Measurements from ENCODE around the gene AKAP5. TPM values are rescaled to one million over a fixed set of nuclear protein-coding genes. Genes with fewer than 3 reads are reported as not detected.

The AKAP5 gene
- total and polyA plus RNA-seq, 2 donors from 2014 or later: 0.71 to 5.1 TPM

DNA sequence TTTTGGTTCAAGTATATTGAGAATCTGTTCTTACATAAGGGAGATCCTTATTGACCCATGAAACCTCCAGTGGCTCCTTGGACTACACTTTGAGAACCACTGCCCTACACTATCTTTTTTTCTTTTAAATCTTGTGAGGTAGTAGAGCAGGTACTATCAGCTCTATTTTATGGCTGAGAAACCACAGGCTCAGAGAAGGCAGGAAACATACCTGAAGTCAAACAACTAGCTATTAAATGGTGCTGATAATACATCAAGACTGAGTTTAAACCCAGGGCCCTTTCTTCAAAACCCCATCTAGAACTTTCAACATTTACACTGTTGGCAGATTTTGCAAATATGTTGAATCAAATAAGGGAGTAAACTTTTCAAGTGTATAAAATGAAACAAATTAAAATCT, 31.5 kb downstream of the AKAP5 start:
- Histone ChIP-seq H3K4me3 (ENCODE audit: low read length in 3 of 3) (no peak overlapping the region), H3K9me3 (ENCODE audit: control insufficient read depth in 2 of 3, insufficient read depth in 1 of 3, low read length in 3 of 3) (no peaks in the 10 kb centered on the region), H3K4me1 (ENCODE audit: control insufficient read depth in 2 of 3, insufficient read depth in 2 of 3, low read depth in 1 of 3, low read length in 3 of 3) (peaks cover 0 to 10% (median 4%) of the 10 kb centered on the region in 3 donors), H3K36me3 (ENCODE audit: control insufficient read depth in 2 of 3, insufficient read depth in 3 of 3, low read length in 3 of 3) (no peaks in the 10 kb centered on the region), H3K9ac (ENCODE audit: low read length in 3 of 3) (no peak overlapping the region), H3K27me3 (ENCODE audit: control insufficient read depth, insufficient read depth, low read length) (no peaks in the 10 kb centered on the region), H3K27ac (ENCODE audit: low read depth in 2 of 2, low read length in 2 of 2) (no peak overlapping the region)
- FAIRE-seq: no peak
- TF ChIP-seq, protein P1, sequence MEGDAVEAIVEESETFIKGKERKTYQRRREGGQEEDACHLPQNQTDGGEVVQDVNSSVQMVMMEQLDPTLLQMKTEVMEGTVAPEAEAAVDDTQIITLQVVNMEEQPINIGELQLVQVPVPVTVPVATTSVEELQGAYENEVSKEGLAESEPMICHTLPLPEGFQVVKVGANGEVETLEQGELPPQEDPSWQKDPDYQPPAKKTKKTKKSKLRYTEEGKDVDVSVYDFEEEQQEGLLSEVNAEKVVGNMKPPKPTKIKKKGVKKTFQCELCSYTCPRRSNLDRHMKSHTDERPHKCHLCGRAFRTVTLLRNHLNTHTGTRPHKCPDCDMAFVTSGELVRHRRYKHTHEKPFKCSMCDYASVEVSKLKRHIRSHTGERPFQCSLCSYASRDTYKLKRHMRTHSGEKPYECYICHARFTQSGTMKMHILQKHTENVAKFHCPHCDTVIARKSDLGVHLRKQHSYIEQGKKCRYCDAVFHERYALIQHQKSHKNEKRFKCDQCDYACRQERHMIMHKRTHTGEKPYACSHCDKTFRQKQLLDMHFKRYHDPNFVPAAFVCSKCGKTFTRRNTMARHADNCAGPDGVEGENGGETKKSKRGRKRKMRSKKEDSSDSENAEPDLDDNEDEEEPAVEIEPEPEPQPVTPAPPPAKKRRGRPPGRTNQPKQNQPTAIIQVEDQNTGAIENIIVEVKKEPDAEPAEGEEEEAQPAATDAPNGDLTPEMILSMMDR (IDR thresholded peaks at IDR 0.05; ENCODE audit: borderline replicate concordance, extremely low read depth, insufficient read depth): no peak
- intact Hi-C loops (cut with DNase I): no loop called here
- no peak for DNase-seq

DNA sequence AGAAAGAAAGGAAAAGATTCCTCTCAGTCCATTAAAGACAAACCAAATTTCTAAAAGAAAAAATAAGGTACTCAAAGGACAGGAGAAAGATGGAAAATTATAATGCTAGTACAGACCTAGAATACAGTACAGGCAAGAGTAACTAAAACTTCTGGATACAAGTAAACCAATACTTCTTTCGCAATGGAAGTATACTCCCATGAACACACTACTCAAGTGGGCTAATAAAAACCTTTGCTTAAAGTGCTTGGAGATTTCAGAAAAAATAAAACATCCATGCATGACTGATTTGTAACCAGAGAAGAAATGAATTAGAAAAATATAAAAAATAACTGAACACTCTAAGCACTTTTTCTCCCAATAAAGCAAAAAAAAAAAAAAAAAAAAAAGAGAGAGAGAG, 34.8 kb downstream of the AKAP5 start:
- no peak for FAIRE-seq
- H3K36me3 ChIP-seq (ENCODE audit: control insufficient read depth in 2 of 3, insufficient read depth in 3 of 3, low read length in 3 of 3): no peaks in the 10 kb centered on the region
- H3K27ac ChIP-seq (ENCODE audit: low read depth in 2 of 2, low read length in 2 of 2): no peak overlapping the region
- no peak overlapping the region for H3K4me3 ChIP-seq (ENCODE audit: low read length in 3 of 3)
- TF ChIP-seq, protein P1 (IDR thresholded peaks at IDR 0.05; ENCODE audit: borderline replicate concordance, extremely low read depth, insufficient read depth): no peak
- intact Hi-C loops (cut with DNase I): no loop called here
- H3K27me3 ChIP-seq (ENCODE audit: control insufficient read depth, insufficient read depth, low read length): no peaks in the 10 kb centered on the region
- H3K9me3 ChIP-seq (ENCODE audit: control insufficient read depth in 2 of 3, insufficient read depth in 1 of 3, low read length in 3 of 3): no peaks in the 10 kb centered on the region
- H3K9ac ChIP-seq (ENCODE audit: low read length in 3 of 3): no peak overlapping the region
- peaks cover 2 to 21% (median 13%) of the 10 kb centered on the region in 3 donors for H3K4me1 ChIP-seq (ENCODE audit: control insufficient read depth in 2 of 3, insufficient read depth in 2 of 3, low read depth in 1 of 3, low read length in 3 of 3)
- no peak for DNase-seq

DNA sequence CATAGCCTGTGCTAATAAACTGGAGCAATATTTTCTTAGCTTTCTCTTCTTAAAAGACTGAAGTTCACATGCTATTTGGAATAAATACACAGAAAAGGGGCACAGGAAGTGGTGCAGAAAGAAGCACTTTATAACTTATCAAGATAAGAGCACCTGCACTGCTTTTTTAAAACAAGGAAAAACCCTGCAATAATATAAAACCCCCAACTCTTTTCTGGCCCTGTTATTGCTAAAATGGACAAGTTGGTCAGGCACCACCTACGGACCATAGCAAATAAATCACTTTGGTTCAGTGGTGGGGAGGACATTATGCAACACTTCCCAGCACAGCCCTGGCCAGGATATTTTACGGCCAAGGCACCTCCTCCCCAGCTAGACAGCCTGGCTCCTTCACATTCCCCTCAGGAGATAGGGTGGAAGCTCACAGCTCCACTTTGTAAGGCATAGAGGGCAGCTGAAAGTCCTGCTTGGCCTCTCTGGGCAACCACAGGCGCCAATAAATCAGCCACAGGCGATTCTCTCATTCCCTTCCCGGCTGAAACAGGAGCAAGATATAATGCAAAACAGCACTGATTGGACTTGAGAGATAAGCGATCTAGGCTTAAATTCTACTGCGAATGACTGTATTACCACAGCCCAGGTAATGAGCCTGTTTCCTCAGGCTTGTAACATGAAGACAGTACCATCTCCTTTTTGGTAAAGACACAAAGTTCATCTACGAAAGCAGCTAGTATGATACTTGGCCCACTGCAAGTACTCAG, 36.3 kb downstream of the AKAP5 start:
- peak overlapping the region; percentile 0 to 84 (median 44) for H3K4me3 ChIP-seq (ENCODE audit: low read length in 3 of 3)

More for the DNA sequence above, 36.3 kb downstream of the AKAP5 start:
- Histone ChIP-seq H3K27me3 (ENCODE audit: control insufficient read depth, insufficient read depth, low read length) (no peaks in the 10 kb centered on the region), H3K9ac (ENCODE audit: low read length in 3 of 3) (peak overlapping the region in 2 of 3 donors; percentile 51 to 94), H3K9me3 (ENCODE audit: control insufficient read depth in 2 of 3, insufficient read depth in 1 of 3, low read length in 3 of 3) (no peaks in the 10 kb centered on the region), H3K36me3 (ENCODE audit: control insufficient read depth in 2 of 3, insufficient read depth in 3 of 3, low read length in 3 of 3) (no peaks in the 10 kb centered on the region), H3K4me1 (ENCODE audit: control insufficient read depth in 2 of 3, insufficient read depth in 2 of 3, low read depth in 1 of 3, low read length in 3 of 3) (peaks cover 2 to 21% (median 13%) of the 10 kb centered on the region in 3 donors), H3K27ac (ENCODE audit: low read depth in 2 of 2, low read length in 2 of 2) (peak overlapping the region; percentile 63 to 100)
- TF ChIP-seq, protein P1 (IDR thresholded peaks at IDR 0.05; ENCODE audit: borderline replicate concordance, extremely low read depth, insufficient read depth): no peak
- DNase-seq (peak; percentile 74 to 84 (median 79)), FAIRE-seq (no peak)
- intact Hi-C loops (cut with DNase I): no loop called here
